Right forelimb (tissue), 1 donor: Measurements from ENCODE around the gene PLPPR4.
"Not testable (repeated sequence)": the region's sequence is repeated elsewhere in the genome, so short reads cannot be mapped to it uniquely, and the experiment has no call there.

Experiments used
- DNase-seq: peaks from one replicate; pipeline ENCODE4 v3.0.0-alpha.2; 2018

The PLPPR4 gene

GRCh38 chr1:99269321-99269720 lies 5.0 kb downstream of the PLPPR4 start:
- DNase-seq, result no peak

DNA sequence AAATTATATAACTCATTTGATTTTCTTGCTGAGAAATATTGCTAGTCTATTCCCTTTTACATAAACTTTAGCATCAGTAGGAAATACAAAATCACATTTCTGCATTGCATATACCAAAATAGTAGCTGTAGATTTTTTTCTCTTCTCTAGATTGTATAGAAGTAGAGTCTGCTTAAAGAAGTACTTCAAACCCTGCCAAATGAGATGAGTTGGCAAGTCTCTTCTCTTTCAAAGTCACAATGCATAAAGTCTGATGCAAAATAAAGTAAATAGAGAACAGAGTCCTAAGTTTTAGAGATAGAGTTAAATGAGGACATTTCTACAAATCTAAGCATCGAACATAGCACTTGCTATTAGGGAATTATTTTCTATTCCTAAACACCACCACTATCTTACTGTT lies 6.4 kb downstream of the PLPPR4 start:
- no peak for DNase-seq

- DNase-seq, result no peak
These were observed 7.0 kb downstream of the PLPPR4 start for GRCh38 chr1:99271249-99271648.

DNA sequence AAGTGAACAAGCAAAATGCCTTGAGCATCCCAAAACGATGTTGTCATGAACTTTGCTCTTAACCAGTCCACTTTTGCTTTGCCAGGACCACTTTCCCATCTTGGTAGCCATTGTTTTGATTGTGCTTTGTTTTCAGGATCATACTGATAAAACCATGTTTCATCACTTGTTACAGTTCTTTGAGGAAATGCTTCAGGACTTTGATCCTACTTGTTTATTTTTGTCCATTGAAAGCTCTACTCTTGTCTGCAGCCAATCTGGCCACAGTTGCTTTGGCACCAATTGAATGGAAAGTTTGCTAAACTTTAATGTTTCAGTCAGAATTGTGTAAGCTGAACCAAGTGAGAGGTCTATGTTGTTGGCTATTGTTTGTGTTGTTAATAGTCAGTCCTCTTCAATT lies 12.8 kb downstream of the PLPPR4 start:
- DNase-seq, result no peak

GRCh38 chr1:99279525-99279924 lies 15.2 kb downstream of the PLPPR4 start:
- no peak for DNase-seq

- DNase-seq, result no peak
These were observed 16.8 kb downstream of the PLPPR4 start for GRCh38 chr1:99281105-99281504.

- no peak for DNase-seq
These were observed 18.2 kb downstream of the PLPPR4 start for GRCh38 chr1:99282536-99282935.

GRCh38 chr1:99283521-99283920 lies 19.2 kb downstream of the PLPPR4 start:
- DNase-seq, result not testable (repeated sequence)

- no peak for DNase-seq
These were observed 28.6 kb downstream of the PLPPR4 start for GRCh38 chr1:99292886-99293285.

DNA sequence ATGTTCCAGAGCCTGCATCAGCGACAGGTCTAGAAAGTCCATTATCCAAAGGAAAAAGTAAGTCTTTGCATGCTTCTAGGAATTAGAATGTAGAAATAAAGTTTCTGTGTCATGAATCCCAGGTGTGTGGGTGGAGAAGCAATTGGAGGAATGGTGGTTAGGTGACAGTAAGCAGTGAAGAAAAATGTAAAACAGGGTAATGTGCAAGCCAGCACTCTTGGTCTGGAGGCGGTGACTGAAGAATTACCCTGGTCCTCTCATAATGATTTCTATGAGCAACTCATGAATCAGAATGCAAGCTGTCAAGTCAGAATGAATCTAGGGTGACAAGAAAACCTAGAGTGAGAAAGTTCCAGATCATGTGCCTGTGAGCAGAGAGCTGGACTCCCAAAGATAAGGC lies 33.6 kb downstream of the PLPPR4 start:
- DNase-seq, result no peak

DNA sequence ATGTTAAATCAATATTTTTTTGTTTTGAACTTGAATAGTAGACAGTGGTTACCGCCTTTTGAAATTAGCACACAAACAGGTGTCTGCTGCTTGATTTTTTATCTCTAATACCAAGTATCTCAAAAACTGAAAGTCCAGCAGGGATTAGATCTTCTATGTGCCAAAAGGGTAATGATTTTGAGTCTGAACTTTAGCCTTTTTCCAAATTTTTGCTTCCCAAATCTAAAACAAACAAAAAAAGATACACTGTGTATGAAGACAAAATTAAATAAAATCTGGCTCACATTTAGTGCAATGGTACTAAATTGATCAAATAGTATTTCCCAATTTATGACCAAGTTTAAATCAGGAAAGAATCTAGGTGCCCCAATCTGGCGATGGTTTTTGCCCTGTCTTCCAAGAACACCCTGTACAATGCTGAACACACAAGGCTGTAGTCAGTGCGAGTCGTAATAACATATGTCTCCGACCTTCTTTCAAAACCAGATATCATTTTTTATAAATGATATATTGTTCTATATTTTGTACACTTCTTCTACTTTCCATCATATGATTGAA lies 40.5 kb downstream of the PLPPR4 start:
- DNase-seq, result no peak

DNA sequence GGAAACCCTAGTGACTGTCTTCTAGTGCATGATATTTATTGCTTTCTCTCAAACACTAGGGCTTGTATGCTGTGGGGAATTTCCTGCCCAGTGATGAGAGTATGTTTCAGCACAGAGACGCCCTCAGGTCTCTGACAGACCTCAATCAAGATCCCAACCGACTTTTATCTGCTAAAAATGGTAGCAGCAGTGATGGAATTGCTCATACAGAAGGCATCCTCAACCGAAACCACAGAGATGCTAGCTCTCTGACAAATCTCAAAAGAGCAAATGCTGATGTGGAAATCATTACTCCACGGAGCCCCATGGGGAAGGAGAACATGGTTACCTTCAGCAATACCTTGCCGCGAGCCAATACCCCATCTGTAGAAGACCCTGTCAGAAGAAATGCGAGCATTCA lies 41.3 kb downstream of the PLPPR4 start:
- no peak for DNase-seq

DNA sequence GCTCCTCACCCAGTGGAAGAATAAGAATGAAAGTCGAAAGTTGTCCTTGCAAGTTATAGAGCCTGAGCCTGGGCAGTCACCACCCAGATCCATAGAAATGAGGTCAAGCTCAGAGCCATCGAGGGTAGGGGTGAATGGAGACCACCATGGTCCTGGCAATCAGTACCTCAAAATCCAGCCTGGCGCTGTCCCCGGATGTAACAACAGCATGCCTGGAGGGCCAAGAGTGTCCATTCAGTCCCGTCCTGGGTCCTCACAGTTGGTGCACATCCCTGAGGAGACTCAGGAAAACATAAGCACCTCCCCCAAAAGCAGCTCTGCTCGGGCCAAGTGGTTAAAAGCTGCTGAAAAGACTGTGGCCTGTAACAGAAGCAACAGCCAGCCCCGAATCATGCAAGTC lies 41.8 kb downstream of the PLPPR4 start:
- no peak for DNase-seq

DNA sequence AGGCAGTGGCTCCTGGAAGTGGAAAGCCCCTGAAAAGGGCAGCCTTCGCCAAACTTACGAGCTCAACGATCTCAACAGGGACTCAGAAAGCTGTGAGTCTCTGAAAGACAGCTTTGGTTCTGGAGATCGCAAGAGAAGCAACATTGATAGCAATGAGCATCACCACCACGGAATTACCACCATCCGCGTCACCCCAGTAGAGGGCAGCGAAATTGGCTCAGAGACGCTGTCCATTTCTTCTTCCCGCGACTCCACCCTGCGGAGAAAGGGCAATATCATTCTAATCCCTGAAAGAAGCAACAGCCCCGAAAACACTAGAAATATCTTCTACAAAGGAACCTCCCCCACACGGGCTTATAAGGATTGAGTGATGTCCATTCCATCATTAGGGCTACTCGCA lies 42.4 kb downstream of the PLPPR4 start:
- DNase-seq, result no peak

DNA sequence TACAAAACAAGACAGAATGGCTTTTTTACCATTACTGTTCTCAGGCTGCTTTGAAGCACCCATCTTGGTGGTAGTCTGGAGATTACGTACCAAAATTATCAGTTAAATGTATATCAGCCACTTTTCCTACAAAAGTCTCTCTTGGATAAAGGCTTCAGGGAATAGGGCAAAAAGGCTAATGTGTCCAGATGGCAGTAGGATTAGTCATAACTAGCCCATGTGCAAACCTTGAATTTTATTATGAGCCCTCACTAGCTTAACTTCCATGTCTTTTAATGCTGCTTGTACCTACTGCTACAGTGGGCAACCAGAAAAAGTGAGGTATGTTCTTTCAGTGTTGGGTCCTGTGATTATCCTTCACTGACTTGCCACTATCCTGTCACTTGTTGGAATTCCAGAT lies 51.0 kb downstream of the PLPPR4 start:
- no peak for DNase-seq

GRCh38 chr1:99326215-99326949 lies 62.1 kb downstream of the PLPPR4 start:
- no peak for DNase-seq

GRCh38 chr1:99327357-99327756 lies 63.1 kb downstream of the PLPPR4 start:
- no peak for DNase-seq

DNA sequence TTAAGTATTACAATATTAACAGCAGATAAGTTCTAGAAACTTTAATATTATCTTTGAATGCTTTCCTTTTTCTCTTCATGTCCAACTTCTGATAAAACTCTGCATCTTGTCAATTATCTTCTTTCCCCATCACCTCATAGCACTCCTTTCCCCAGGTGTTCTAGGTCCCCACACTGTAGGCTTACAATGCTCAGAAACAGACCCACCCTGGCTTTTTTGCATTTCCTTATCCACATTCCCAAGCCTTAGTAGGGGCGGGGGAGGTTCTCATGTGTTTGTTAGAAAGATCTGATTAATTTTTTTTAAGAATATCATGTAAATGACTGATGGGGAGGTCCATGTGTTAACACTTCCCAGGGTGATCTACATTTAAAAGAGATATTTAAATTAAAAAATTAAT lies 63.9 kb downstream of the PLPPR4 start:
- no peak for DNase-seq

- DNase-seq, result no peak
These were observed 66.8 kb downstream of the PLPPR4 start for GRCh38 chr1:99331083-99331482.

GRCh38 chr1:99331636-99332035 lies 67.3 kb downstream of the PLPPR4 start:
- DNase-seq, result no peak

GRCh38 chr1:99332561-99332960 lies 68.3 kb downstream of the PLPPR4 start:
- DNase-seq, result no peak

DNA sequence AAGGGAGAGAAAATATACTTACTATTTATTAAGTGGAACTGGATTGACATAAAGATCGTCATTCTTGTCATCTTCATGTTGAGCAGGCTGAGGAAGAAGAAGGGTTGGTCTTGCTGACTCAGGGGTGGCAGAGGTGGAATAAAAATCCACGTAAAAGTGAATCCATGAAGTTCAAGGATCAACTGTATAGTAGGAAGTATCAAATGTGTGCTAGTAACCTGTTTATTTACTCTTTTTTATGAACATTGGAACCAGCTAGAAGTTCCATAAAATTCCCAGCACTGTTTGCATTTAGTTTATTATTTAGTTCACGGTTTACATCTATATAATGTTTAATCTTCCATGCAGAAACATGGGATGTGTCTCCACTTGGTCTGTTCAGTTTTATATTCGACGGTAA lies 70.7 kb downstream of the PLPPR4 start:
- DNase-seq, result no peak

DNA sequence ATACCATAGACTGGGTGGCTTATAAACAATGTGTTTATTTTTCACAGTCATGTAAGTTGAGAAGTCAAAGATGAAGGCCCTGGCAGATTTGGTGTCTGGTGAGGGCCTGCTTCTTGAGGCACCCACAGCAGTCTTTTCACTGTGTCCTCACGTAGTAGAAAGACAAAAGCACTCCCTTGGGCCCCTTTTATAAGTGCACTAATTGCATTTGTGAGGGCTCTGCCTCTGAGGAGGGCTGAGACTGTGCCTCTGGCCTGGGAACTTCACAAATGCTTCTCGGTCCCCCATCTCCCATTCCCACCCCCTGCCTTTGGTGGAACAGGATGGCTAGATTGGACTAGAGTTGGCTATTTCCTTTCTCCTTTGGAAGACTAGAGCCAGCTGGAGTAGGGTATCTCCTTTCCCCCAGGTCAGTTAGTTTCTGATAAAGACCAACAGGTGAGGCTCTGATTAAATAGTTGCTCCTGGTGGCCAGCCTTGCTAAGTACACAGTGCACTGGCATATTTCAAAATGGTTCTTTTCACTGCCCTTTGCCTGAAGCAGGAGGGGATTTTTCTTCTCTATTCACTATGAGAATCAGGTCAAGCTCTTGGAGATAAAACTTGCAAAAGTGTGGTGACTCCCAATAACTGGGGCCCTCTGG lies 82.9 kb downstream of the PLPPR4 start:
- DNase-seq, result no peak

- no peak for DNase-seq
These were observed 84.3 kb downstream of the PLPPR4 start for GRCh38 chr1:99348397-99349132.
